Vagina (tissue), 2 donors: ENCODE measurements around the gene BMPR1B.

Source experiments
- POLR2A ChIP-seq, 2 donors: fragments of 450-650 bp; IDR thresholded peaks; one replicate each; pipeline ENCODE4 v1.6.1; 2017; ENCODE audit warnings: antibody characterized with exemption in 2 of 2, mild to moderate bottlenecking in 2 of 2, moderate library complexity in 2 of 2
- TF ChIP-seq, protein P1 (sequence below), 3 experiments: fragments of 450-650 bp in 2 of 3; fragments of 200-600 bp in 1 of 3; sonication (generic) in 1 of 3; IDR thresholded peaks; one replicate each; pipeline ENCODE4 v1.5.1; 2017 to 2019; ENCODE audit warnings: antibody characterized with exemption in 3 of 3, mild to moderate bottlenecking in 2 of 3, moderate library complexity in 2 of 3

DNA sequence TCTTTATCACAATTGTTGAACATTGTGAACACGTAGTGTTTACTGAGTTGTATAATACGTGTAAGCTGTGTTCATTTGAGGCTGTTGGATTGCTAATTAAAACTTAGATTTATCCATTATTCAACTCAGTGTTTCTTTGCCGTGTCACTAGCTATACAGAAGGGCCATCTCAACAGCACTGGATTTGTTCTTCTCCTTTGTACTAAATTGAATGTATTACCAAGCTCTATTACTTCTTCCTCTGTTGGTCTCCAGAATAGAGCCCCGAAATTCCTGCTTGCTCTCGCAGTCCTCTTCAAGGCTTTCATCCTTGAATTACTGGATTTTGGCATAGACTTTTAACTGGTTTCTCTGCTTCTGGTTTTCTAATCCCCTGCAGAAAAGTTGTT, 182.8 kb downstream of the BMPR1B start:
- no peak for TF ChIP-seq POLR2A (IDR thresholded peaks at IDR 0.05)
- TF ChIP-seq, protein P1, sequence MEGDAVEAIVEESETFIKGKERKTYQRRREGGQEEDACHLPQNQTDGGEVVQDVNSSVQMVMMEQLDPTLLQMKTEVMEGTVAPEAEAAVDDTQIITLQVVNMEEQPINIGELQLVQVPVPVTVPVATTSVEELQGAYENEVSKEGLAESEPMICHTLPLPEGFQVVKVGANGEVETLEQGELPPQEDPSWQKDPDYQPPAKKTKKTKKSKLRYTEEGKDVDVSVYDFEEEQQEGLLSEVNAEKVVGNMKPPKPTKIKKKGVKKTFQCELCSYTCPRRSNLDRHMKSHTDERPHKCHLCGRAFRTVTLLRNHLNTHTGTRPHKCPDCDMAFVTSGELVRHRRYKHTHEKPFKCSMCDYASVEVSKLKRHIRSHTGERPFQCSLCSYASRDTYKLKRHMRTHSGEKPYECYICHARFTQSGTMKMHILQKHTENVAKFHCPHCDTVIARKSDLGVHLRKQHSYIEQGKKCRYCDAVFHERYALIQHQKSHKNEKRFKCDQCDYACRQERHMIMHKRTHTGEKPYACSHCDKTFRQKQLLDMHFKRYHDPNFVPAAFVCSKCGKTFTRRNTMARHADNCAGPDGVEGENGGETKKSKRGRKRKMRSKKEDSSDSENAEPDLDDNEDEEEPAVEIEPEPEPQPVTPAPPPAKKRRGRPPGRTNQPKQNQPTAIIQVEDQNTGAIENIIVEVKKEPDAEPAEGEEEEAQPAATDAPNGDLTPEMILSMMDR (IDR thresholded peaks at IDR 0.05): no peak
